NCI-H2196 (cell line): Measurements from ENCODE around the gene COG3.

Experiments
- DNase-seq: peaks from one replicate; lab custom pipeline; 2025; ENCODE audit not compliant: unreplicated experiment; lab: John Stamatoyannopoulos, UW

The COG3 gene

GRCh38 chr13:45500492-45501174 lies 35.9 kb downstream of the COG3 start:
- no peak for DNase-seq

GRCh38 chr13:45501175-45501526 lies 36.4 kb downstream of the COG3 start:
- DNase-seq = no peak

GRCh38 chr13:45503658-45504057 lies 38.9 kb downstream of the COG3 start:
- DNase-seq = no peak

- DNase-seq = no peak
These were observed 42.1 kb downstream of the COG3 start for GRCh38 chr13:45506811-45507210.

GRCh38 chr13:45508776-45509175 lies 44.0 kb downstream of the COG3 start:
- DNase-seq = no peak

- no peak for DNase-seq
These were observed 45.9 kb downstream of the COG3 start for GRCh38 chr13:45510672-45511071.

- DNase-seq = peak; percentile 23
These were observed 46.8 kb downstream of the COG3 start for GRCh38 chr13:45511310-45512097.

GRCh38 chr13:45512098-45512496 lies 47.4 kb downstream of the COG3 start:
- DNase-seq = no peak

GRCh38 chr13:45516757-45517156 lies 52.0 kb downstream of the COG3 start:
- no peak for DNase-seq

GRCh38 chr13:45518525-45519245 lies 53.9 kb downstream of the COG3 start:
- DNase-seq = no peak

- no peak for DNase-seq
These were observed 54.8 kb downstream of the COG3 start for GRCh38 chr13:45519493-45519892.

- DNase-seq = no peak
These were observed 56.6 kb downstream of the COG3 start for GRCh38 chr13:45521297-45521696.

- DNase-seq = no peak
These were observed 57.8 kb downstream of the COG3 start for GRCh38 chr13:45522571-45522970.

- no peak for DNase-seq
These were observed 63.1 kb downstream of the COG3 start for GRCh38 chr13:45527699-45528462.

GRCh38 chr13:45529758-45530157 lies 65.0 kb downstream of the COG3 start:
- DNase-seq = no peak

GRCh38 chr13:45534604-45535003 lies 69.9 kb downstream of the COG3 start:
- no peak for DNase-seq

- DNase-seq = no peak
These were observed 71.5 kb downstream of the COG3 start for GRCh38 chr13:45536224-45536623.

GRCh38 chr13:45537516-45537915 lies 72.8 kb downstream of the COG3 start:
- DNase-seq = no peak

- no peak for DNase-seq
These were observed 73.6 kb downstream of the COG3 start for GRCh38 chr13:45538382-45538781.

- no peak for DNase-seq
These were observed 75.5 kb downstream of the COG3 start for GRCh38 chr13:45540195-45540594.

GRCh38 chr13:45540864-45541263 lies 76.1 kb downstream of the COG3 start:
- no peak for DNase-seq
